AG10803 (cell line): ENCODE data around the gene CCDC187.

Experiments used
- DNase-seq: peaks from one replicate; pipeline ENCODE4 v3.0.0; 2010; ENCODE audit warnings: low read depth
- H3K4me3 ChIP-seq: 2 replicates; pipeline ENCODE4 v1.5.1; 2011; ENCODE audit warnings: mild to moderate bottlenecking, low read length, control low read depth
- CTCF ChIP-seq: conservative IDR thresholded peaks from 2 replicates; pipeline ENCODE4 v1.5.1; 2011; ENCODE audit warnings: mild to moderate bottlenecking, low read length, control low read depth, inconsistent platforms

CCDC187 gene

GRCh38 chr9:136202454-136203407 is 101.2 kb downstream of the CCDC187 start:
- TF ChIP-seq CTCF = no peak
- H3K4me3 ChIP-seq = no peak overlapping the region
- DNase-seq = no peak

GRCh38 chr9:136201609-136202453 is 102.1 kb downstream of the CCDC187 start:
- TF ChIP-seq CTCF = no peak
- no peak for DNase-seq
- H3K4me3 ChIP-seq = no peak overlapping the region

- TF ChIP-seq CTCF = no peak
- no peak for DNase-seq
- H3K4me3 ChIP-seq = no peak overlapping the region
Observed at GRCh38 chr9:136201174-136201573, 102.7 kb downstream of the CCDC187 start.

- no peak overlapping the region for H3K4me3 ChIP-seq
- no peak for TF ChIP-seq CTCF
- no peak for DNase-seq
Observed at GRCh38 chr9:136200424-136200823, 103.5 kb downstream of the CCDC187 start.
